SH-SY5Y (cell line): ENCODE results near the gene CDC7.

Source experiments
- GATA2 ChIP-seq: IDR thresholded peaks from 2 replicates; pipeline ENCODE4 v1.6.1; 2011; ENCODE audit warnings: mild to moderate bottlenecking, low read depth, low read length
- GATA3 ChIP-seq: IDR thresholded peaks from 2 replicates; pipeline ENCODE4 v1.6.1; 2011; ENCODE audit warnings: low read depth, mild to moderate bottlenecking, low read length, moderate library complexity

Gene CDC7

GRCh38 chr1:91527781-91528180, 27.1 kb downstream of the CDC7 start:
- TF ChIP-seq GATA3 = no peak
- no peak for TF ChIP-seq GATA2

DNA sequence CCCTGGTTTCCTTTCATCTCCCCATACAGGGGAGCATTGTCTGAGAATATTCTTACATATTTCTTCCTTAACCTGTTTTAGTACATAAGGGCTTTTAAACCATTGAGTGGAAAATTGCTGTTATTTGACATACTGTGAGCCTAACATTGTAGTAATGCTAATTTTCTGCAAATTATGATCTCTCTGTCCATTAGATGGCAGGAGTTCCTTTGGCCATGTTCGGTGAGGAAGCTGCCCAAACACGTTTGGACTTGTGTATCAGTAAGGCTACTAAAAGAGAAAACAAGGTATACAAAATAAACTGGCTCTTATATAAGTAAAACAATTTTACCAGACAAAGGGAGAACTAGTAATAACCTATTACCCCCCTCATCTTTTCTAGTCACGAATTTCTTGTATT, 29.2 kb downstream of the CDC7 start:
- TF ChIP-seq GATA2 = no peak
- no peak for TF ChIP-seq GATA3

GRCh38 chr1:91533361-91534024, 32.8 kb downstream of the CDC7 start:
- no peak for TF ChIP-seq GATA3

- no peak for TF ChIP-seq GATA3
Observed at GRCh38 chr1:91535441-91535840, 34.8 kb downstream of the CDC7 start.

DNA sequence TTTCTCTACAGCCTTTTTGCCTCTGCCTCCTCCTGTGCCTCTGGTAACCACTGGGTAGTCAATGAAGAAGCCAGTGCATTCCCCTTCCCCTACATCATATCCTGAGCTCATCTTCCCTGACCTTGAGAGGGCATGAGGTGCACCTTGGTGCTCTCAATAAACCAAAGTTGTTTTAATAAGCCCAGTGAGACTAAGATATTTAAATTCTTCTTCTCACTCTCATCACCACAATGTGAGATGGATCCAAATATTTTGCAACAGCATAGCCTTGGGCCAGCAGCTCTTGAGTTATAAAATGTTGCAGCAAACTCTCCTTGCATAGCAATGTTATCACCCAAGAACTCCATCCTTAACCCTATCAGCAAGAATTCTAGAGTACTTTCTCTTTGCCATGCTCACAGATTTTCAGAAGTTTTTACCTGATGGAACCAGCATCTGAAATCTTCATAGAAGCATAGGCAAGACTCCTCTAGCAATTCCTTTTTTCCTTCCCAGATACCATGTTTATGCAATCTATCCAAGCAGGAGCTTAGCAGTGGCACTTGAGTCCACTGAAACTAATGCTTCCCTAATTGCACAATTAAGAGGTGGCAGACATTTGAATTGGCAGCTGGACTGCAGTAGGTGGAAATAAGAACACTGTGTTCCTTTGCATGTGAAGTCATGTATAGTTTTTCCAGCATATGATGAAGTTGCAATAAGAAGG, 36.8 kb downstream of the CDC7 start:
- TF ChIP-seq GATA3 (no peak), GATA2 (no peak)

DNA sequence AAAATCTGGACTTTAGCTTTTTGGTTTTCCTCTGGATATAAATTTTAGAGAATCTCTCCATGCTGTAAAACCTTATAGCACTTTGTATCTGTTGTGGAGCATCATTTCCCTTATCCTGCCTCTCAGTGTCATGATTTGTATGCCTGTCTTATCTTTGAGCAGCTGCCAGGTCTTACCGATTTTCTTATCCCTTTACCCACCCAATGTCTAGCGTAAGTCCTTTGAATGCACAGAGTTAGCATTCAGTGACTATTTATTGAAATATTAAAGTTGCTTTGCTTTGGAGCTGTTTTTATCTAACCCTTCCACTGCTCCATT, 37.3 kb downstream of the CDC7 start:
- TF ChIP-seq GATA2 (no peak), GATA3 (no peak)

DNA sequence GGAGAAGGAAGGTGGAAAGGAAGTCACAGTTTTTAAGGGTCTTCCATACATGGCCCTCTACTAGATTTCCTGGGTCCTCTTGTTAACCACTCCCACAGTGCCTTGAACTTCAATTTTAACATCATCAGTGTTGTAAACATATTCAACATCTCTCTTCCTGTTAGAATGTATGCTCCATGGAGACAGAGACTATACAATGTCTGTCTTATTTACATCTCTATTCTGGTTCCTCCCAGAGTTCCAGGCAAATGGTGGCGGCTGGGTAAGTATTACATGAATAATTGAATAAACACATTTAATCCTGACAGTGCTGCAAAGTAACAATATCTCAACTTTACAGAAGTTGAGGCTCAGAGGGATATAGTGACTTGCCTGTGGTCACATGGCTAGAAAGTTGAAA, 40.3 kb downstream of the CDC7 start:
- TF ChIP-seq GATA2 (no peak), GATA3 (no peak)

- TF ChIP-seq GATA2 (no peak), GATA3 (no peak)
Observed at GRCh38 chr1:91541918-91542533, 41.4 kb downstream of the CDC7 start.

DNA sequence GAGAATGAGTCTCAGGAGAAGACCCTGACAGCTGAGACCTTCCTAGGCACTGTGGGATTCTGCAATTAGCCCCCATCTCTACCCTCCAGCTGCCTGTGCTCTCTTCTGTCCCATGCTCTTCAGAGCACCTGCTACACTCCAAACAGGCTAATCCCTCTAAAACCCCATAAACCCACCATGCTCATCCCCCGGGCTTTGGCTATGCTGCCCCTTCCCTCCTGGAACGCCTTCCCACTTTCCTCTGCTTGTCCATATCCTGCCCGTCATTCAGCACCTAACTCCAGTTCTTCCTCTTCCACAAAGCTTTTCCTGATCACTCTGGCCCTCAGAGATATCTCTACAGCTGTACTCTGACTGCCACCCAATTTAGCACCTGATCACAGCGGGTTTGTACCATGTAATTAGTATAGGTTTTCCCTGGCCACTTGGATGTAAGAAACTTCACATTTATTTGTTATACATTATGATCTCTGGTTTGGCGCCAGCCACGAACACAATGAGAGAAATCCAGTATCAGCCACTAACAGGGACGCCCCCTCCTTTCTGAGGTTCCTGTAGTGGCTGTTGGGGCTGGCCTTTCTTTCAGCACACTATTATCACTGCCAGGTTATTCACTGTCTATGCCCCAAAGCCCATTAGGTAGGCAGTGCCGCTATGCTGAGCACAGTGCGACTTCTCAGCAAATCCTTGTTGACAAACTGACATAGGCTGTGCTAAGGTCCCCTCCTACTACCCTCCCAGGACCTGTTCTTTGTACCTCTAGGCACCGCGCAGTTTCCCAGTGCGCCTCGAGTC, 45.1 kb downstream of the CDC7 start:
- TF ChIP-seq GATA2 = no peak
- TF ChIP-seq GATA3 = no peak

- TF ChIP-seq GATA2 (no peak), GATA3 (no peak)
Observed at GRCh38 chr1:91546301-91546581, 45.6 kb downstream of the CDC7 start.

DNA sequence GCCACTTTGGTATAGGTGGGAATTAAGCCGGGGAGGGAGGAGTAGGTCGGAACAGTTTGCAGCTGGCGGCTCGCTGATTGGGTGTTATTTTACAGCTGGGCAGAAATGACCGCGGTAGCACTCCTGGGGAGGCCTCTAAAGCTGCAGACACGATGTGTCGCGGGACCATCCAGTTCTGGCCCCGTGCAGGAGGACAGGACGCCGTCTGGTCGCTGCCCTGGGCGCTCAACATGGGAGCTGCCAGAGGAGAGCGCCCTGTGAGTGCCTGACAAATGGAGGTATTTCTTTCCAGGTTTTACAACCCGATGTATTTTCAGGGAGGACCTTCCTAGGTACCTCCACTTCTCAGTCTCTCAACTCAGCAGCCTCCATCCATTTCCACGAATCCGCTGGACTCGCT, 46.2 kb downstream of the CDC7 start:
- TF ChIP-seq GATA2 (no peak), GATA3 (no peak)

GRCh38 chr1:91548376-91549040, 47.9 kb downstream of the CDC7 start:
- TF ChIP-seq GATA3 = no peak
- TF ChIP-seq GATA2 = no peak

DNA sequence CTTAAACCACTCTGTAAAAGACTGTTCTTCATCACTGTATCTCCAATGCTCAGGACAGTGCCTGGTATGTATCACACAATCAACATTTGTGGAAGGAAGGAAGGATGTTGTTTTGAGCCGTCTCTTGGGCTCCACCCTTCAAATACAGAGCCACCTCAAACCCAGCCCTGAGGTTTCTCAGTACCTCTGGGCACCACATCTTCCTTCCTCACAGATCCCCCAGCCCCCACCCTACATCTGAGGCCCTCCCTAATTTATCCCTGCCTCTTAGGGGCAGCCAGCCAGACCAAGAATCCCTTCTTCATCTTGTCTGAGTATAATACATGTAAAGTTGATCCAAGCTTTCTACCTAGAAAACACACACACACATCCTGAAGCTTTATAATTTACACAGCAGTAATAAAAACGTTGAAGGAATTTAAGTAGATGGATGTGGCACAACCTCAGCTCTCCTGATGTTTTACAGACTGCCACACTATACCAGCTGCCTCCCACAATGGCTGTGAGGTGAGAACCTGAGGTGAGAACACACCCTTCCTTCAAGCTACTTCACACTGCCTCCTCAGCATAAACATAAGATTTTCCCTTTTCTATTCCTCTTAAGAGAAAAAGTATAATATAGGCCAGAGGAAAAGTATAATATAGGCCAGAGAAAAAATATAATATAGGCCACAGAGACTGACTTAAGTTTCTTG, 48.5 kb downstream of the CDC7 start:
- TF ChIP-seq GATA2 (no peak), GATA3 (no peak)

DNA sequence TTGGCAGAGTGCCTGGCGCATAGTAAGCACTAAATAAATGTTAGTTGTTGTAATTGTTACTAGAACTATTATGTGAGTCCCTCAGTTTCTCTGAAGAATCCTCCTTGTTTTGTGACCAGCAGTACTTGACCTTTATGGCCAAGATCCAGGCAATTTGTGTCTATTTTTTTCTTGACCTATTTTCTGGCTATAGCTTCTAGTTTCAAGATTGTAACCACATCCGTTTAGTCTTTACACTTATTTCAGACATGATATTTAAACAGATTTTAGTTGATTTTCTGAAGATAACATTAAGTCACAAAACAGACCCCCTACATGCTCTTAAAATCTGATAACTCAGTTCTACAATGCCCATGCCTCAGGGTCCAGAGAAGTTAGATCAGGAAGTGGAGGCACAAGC, 50.3 kb downstream of the CDC7 start:
- TF ChIP-seq GATA2 (no peak), GATA3 (no peak)
